Measurements from ENCODE around the gene SOAT1. TPM values are rescaled to one million over a fixed set of nuclear protein-coding genes. Genes with fewer than 3 reads are reported as not detected.

The SOAT1 gene
- total RNA-seq, 2 donors from 2014 or later = 34.2 to 41.9 TPM

- TF ChIP-seq CTCF (conservative IDR thresholded peaks at IDR 0.05) = no peak
- Histone ChIP-seq H3K9ac (ENCODE audit: extremely low read depth, low read length, poor library complexity, severe bottlenecking) (no peak overlapping the region), H3K4me1 (ENCODE audit: control insufficient read depth, insufficient read depth, low read length) (no peaks in the 10 kb centered on the region), H3K4me3 (ENCODE audit: low read length) (no peak overlapping the region), H3K27me3 (ENCODE audit: control insufficient read depth, insufficient read depth, low read length, poor library complexity, severe bottlenecking) (no peaks in the 10 kb centered on the region), H3K27ac (ENCODE audit: low read depth, low read length) (no peak overlapping the region), H3K36me3 (ENCODE audit: control insufficient read depth, insufficient read depth, low read length) (peaks cover 49% of the 10 kb centered on the region), H3K9me3 (ENCODE audit: control insufficient read depth, low read length) (no peaks in the 10 kb centered on the region)
- no peak for DNase-seq
- H3K4me3 Mint-ChIP-seq = no peak overlapping the region
- no peaks in the 10 kb centered on the region for H3K9me3 Mint-ChIP-seq
- H3K36me3 Mint-ChIP-seq (ENCODE audit: low read depth) = peaks cover 35% of the 10 kb centered on the region
- no peaks in the 10 kb centered on the region for H3K27me3 Mint-ChIP-seq (ENCODE audit: insufficient read depth)
- no peaks in the 10 kb centered on the region for H3K4me1 Mint-ChIP-seq
- 96 to 97% methylated on average over 3 to 5 of the region's 5 CpGs for WGBS, 2 experiments (ENCODE audit: insufficient coverage in 1 of 2, insufficient read length in 1 of 2)
- no peak overlapping the region for H3K27ac Mint-ChIP-seq
These were observed 47.3 kb downstream of the SOAT1 start for GRCh38 chr1:179340918-179341317.

GRCh38 chr1:179341943-179342547 lies 48.4 kb downstream of the SOAT1 start:
- Histone ChIP-seq H3K36me3 (ENCODE audit: control insufficient read depth, insufficient read depth, low read length) (peaks cover 58% of the 10 kb centered on the region), H3K4me1 (ENCODE audit: control insufficient read depth, insufficient read depth, low read length) (no peaks in the 10 kb centered on the region), H3K9me3 (ENCODE audit: control insufficient read depth, low read length) (no peaks in the 10 kb centered on the region), H3K4me3 (ENCODE audit: low read length) (no peak overlapping the region), H3K9ac (ENCODE audit: extremely low read depth, low read length, poor library complexity, severe bottlenecking) (no peak overlapping the region), H3K27me3 (ENCODE audit: control insufficient read depth, insufficient read depth, low read length, poor library complexity, severe bottlenecking) (no peaks in the 10 kb centered on the region), H3K27ac (ENCODE audit: low read depth, low read length) (no peak overlapping the region)
- H3K4me3 Mint-ChIP-seq = no peak overlapping the region
- H3K9me3 Mint-ChIP-seq = no peaks in the 10 kb centered on the region
- peaks cover 38% of the 10 kb centered on the region for H3K36me3 Mint-ChIP-seq (ENCODE audit: low read depth)
- no peak for DNase-seq
- no peaks in the 10 kb centered on the region for H3K4me1 Mint-ChIP-seq
- TF ChIP-seq CTCF (conservative IDR thresholded peaks at IDR 0.05) = no peak
- H3K27ac Mint-ChIP-seq = no peak overlapping the region
- no peaks in the 10 kb centered on the region for H3K27me3 Mint-ChIP-seq (ENCODE audit: insufficient read depth)
- 89 to 100% methylated on average over 1 to 4 of the region's 4 CpGs for WGBS, 2 experiments (ENCODE audit: insufficient coverage in 1 of 2, insufficient read length in 1 of 2)

GRCh38 chr1:179342740-179343404 lies 49.3 kb downstream of the SOAT1 start:
- no peaks in the 10 kb centered on the region for H3K4me1 Mint-ChIP-seq
- Histone ChIP-seq H3K4me1 (ENCODE audit: control insufficient read depth, insufficient read depth, low read length) (no peaks in the 10 kb centered on the region), H3K36me3 (ENCODE audit: control insufficient read depth, insufficient read depth, low read length) (peaks cover 65% of the 10 kb centered on the region), H3K4me3 (ENCODE audit: low read length) (no peak overlapping the region), H3K9ac (ENCODE audit: extremely low read depth, low read length, poor library complexity, severe bottlenecking) (no peak overlapping the region), H3K27me3 (ENCODE audit: control insufficient read depth, insufficient read depth, low read length, poor library complexity, severe bottlenecking) (no peaks in the 10 kb centered on the region), H3K9me3 (ENCODE audit: control insufficient read depth, low read length) (no peaks in the 10 kb centered on the region), H3K27ac (ENCODE audit: low read depth, low read length) (no peak overlapping the region)
- H3K27me3 Mint-ChIP-seq (ENCODE audit: insufficient read depth) = no peaks in the 10 kb centered on the region
- H3K9me3 Mint-ChIP-seq = no peaks in the 10 kb centered on the region
- WGBS, 2 experiments (ENCODE audit: insufficient coverage in 1 of 2, insufficient read length in 1 of 2) = 94% methylated on average over 4 of the region's 4 CpGs; no CpG with 5 or more reads in 1 of the 2 experiments
- DNase-seq = no peak
- H3K36me3 Mint-ChIP-seq (ENCODE audit: low read depth) = peaks cover 40% of the 10 kb centered on the region
- no peak overlapping the region for H3K27ac Mint-ChIP-seq
- no peak for TF ChIP-seq CTCF (conservative IDR thresholded peaks at IDR 0.05)
- H3K4me3 Mint-ChIP-seq = no peak overlapping the region
